Glutamatergic neuron (in vitro differentiated cells): ENCODE results near the gene LRP1B. TPM values are rescaled to one million over a fixed set of nuclear protein-coding genes. Genes with fewer than 3 reads are reported as not detected.

Experiments
- DNase-seq: peaks from one replicate; pipeline ENCODE4 v3.0.0; 2022
- H3K27ac Mint-ChIP-seq: one replicate; pipeline ENCODE4 v1.8.0; 2020; ENCODE audit warnings: mild to moderate bottlenecking, mixed read lengths, inconsistent platforms; ENCODE audit not compliant: unreplicated experiment
- H3K27me3 Mint-ChIP-seq: one replicate; pipeline ENCODE4 v1.8.0; 2020; ENCODE audit warnings: mild to moderate bottlenecking, moderate library complexity, mixed read lengths, inconsistent platforms; ENCODE audit not compliant: unreplicated experiment
- H3K36me3 Mint-ChIP-seq: one replicate; pipeline ENCODE4 v1.8.0; 2020; ENCODE audit warnings: mild to moderate bottlenecking, mixed read lengths, inconsistent platforms; ENCODE audit not compliant: unreplicated experiment
- H3K4me1 Mint-ChIP-seq: one replicate; pipeline ENCODE4 v1.8.0; 2020; ENCODE audit warnings: mild to moderate bottlenecking, low read depth, mixed read lengths, inconsistent platforms; ENCODE audit not compliant: unreplicated experiment
- H3K4me3 Mint-ChIP-seq: one replicate; pipeline ENCODE4 v1.8.0; 2020; ENCODE audit warnings: mild to moderate bottlenecking, mixed read lengths, inconsistent platforms; ENCODE audit not compliant: unreplicated experiment
- H3K9me3 Mint-ChIP-seq: one replicate; pipeline ENCODE4 v1.8.0; 2020; ENCODE audit warnings: mild to moderate bottlenecking, moderate library complexity, mixed read lengths, inconsistent platforms; ENCODE audit not compliant: unreplicated experiment
- total RNA-seq: library from RNA; stranded (reverse); fragmentation: NEBNext Ultra II Directional; extraction: Animal tissue kit (Norgen Biotek cat#: 25700); gene quantifications from one replicate; pipeline ENCODE4 v1.2.1, GENCODE V29; 2021; ENCODE audit not compliant: unreplicated experiment
- TF ChIP-seq, protein P1 (sequence below): fragments of 200-600 bp; sonication (generic); IDR thresholded peaks from one replicate; pipeline ENCODE4 v1.5.0; 2021; ENCODE audit not compliant: partially characterized antibody, unreplicated experiment

The LRP1B gene
- total RNA-seq, 1 donor from 2014 or later: 28.7 TPM

- H3K4me1 Mint-ChIP-seq: peaks cover 14% of the 10 kb centered on the region
- H3K27me3 Mint-ChIP-seq: peaks cover 2% of the 10 kb centered on the region
- H3K9me3 Mint-ChIP-seq: no peaks in the 10 kb centered on the region
- TF ChIP-seq, protein P1, sequence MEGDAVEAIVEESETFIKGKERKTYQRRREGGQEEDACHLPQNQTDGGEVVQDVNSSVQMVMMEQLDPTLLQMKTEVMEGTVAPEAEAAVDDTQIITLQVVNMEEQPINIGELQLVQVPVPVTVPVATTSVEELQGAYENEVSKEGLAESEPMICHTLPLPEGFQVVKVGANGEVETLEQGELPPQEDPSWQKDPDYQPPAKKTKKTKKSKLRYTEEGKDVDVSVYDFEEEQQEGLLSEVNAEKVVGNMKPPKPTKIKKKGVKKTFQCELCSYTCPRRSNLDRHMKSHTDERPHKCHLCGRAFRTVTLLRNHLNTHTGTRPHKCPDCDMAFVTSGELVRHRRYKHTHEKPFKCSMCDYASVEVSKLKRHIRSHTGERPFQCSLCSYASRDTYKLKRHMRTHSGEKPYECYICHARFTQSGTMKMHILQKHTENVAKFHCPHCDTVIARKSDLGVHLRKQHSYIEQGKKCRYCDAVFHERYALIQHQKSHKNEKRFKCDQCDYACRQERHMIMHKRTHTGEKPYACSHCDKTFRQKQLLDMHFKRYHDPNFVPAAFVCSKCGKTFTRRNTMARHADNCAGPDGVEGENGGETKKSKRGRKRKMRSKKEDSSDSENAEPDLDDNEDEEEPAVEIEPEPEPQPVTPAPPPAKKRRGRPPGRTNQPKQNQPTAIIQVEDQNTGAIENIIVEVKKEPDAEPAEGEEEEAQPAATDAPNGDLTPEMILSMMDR: no peak
- no peak overlapping the region for H3K4me3 Mint-ChIP-seq
- H3K36me3 Mint-ChIP-seq: no peaks in the 10 kb centered on the region
- DNase-seq: no peak
- no peak overlapping the region for H3K27ac Mint-ChIP-seq
Measured at GRCh38 chr2:141653184-141653583, 477.6 kb downstream of the LRP1B start.

DNA sequence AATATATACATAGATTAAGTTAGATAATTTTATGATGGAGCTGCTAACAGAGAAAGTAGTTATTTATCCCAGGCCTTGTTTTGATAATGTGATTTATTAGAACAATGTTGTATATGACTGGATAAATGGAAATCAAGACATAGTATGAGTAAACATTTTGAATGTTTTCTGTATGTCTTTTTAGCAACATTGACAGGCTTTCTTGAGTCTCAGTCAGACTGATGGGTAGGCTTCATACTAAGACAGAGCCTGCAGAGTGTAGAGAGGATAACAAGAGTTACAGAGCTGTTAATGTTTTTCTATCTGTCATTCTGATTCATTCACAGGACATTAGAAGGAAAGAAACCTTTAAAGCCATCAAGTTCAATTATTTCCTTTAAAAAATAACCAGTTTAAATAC lies 478.5 kb downstream of the LRP1B start:
- no peak for DNase-seq
- no peak overlapping the region for H3K4me3 Mint-ChIP-seq
- H3K27me3 Mint-ChIP-seq: peaks cover 2% of the 10 kb centered on the region
- no peaks in the 10 kb centered on the region for H3K9me3 Mint-ChIP-seq
- H3K36me3 Mint-ChIP-seq: no peaks in the 10 kb centered on the region
- no peak overlapping the region for H3K27ac Mint-ChIP-seq
- TF ChIP-seq, protein P1: no peak
- peaks cover 14% of the 10 kb centered on the region for H3K4me1 Mint-ChIP-seq

DNA sequence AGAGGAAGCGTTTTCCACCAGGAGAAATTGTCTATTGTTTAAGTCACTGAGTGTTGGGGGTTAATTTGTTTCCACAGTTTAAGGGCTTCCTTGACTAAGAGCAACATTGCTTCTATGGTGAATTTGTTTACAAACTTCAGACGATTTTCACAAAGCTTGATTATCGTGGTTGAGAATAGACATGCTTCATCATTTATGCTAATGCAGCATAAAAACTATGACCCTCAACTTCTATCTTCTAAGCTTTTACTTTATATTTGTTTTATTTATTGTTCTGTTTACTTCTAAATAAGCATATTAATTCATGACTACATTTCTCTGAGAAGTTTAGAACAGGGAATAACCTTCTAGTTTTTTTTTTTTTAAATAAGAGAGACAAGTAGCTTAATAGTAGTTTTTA lies 483.5 kb downstream of the LRP1B start:
- Mint-ChIP-seq H3K27me3 (no peaks in the 10 kb centered on the region), H3K4me1 (peaks cover 3% of the 10 kb centered on the region), H3K27ac (no peak overlapping the region), H3K4me3 (no peak overlapping the region), H3K9me3 (no peaks in the 10 kb centered on the region), H3K36me3 (no peaks in the 10 kb centered on the region)
- no peak for DNase-seq
- TF ChIP-seq, protein P1: no peak

DNA sequence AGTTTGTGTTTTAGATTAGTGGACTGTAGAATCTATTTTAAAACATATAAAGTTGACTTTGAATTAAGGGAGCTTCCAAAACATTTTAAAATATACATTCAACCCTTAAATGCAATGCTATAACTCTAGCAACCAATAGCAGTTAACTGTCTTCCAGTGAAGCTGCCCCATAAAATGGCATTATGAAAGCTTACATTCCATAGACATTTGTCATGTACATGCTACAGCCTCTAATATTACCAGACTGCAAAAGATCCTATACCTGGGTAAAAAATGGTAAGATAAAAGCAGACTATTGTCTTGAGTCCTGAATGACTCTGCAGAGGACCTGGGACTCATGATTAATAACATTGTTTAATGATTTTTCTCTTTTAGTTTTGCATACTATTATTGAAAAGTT lies 489.4 kb downstream of the LRP1B start:
- DNase-seq: no peak
- Mint-ChIP-seq H3K4me1 (no peaks in the 10 kb centered on the region), H3K27ac (no peak overlapping the region), H3K9me3 (no peaks in the 10 kb centered on the region), H3K4me3 (no peak overlapping the region), H3K36me3 (no peaks in the 10 kb centered on the region), H3K27me3 (no peaks in the 10 kb centered on the region)
- TF ChIP-seq, protein P1: no peak

GRCh38 chr2:141639809-141640208 lies 491.0 kb downstream of the LRP1B start:
- TF ChIP-seq, protein P1: no peak
- H3K9me3 Mint-ChIP-seq: no peaks in the 10 kb centered on the region
- no peak overlapping the region for H3K27ac Mint-ChIP-seq
- no peaks in the 10 kb centered on the region for H3K4me1 Mint-ChIP-seq
- DNase-seq: no peak
- H3K36me3 Mint-ChIP-seq: no peaks in the 10 kb centered on the region
- no peaks in the 10 kb centered on the region for H3K27me3 Mint-ChIP-seq
- H3K4me3 Mint-ChIP-seq: no peak overlapping the region
